Ovary (tissue), 10 donors: ENCODE results near the gene PRELID3B. TPM values are rescaled to one million over a fixed set of nuclear protein-coding genes. Genes with fewer than 3 reads are reported as not detected.

ENCODE experiments used
- DNase-seq, 5 donors: peaks; one replicate each; pipeline ENCODE4 v3.0.0-alpha.2; 2019 to 2020
- H3K27ac ChIP-seq, 2 donors: fragments of 200-600 bp; one replicate each; pipeline versions ENCODE4 v1.5.1 to v1.8.0; 2019 to 2022
- H3K27me3 ChIP-seq: fragments of 200-600 bp; one replicate; pipeline ENCODE4 v1.8.0; 2022
- H3K36me3 ChIP-seq: fragments of 200-600 bp; sonication (generic); one replicate; pipeline ENCODE4 v1.5.1; 2019
- H3K4me1 ChIP-seq: one replicate; pipeline ENCODE4 v1.8.1; 2013; ENCODE audit warnings: mild to moderate bottlenecking, moderate library complexity; ENCODE audit not compliant: insufficient read depth
- H3K4me3 ChIP-seq: fragments of 200-600 bp; sonication (generic); one replicate; pipeline ENCODE4 v1.5.1; 2017
- H3K9me3 ChIP-seq, 2 donors: fragments of 200-600 bp in 1 of 2; sonication (generic) in 1 of 2; one replicate each; pipeline versions ENCODE4 v1.5.1 to v1.8.1; 2013 to 2019; ENCODE audit warnings: mild to moderate bottlenecking in 1 of 2, moderate library complexity in 1 of 2
- EP300 ChIP-seq: sonication (generic); formaldehyde crosslinking; IDR thresholded peaks from one replicate; pipeline ENCODE4 v1.6.1; 2017; ENCODE audit warnings: antibody characterized with exemption
- POLR2A ChIP-seq: fragments of 450-650 bp; IDR thresholded peaks from one replicate; pipeline ENCODE4 v1.6.1; 2017; ENCODE audit warnings: antibody characterized with exemption, mild to moderate bottlenecking, moderate library complexity
- WGBS, 3 donors: extraction: QIAGEN DNeasy Blood & Tissue Kit in 1 of 3; methylation state at CpG; one replicate each; pipeline versions ENCODE4 v1.1.5 to v1.1.7; 2013 to 2017; 5-methylcytosine and 5-hydroxymethylcytosine counted together
- intact Hi-C, 4 donors: fragments of 100-400 bp; cut with DNase I; formaldehyde crosslinking; loops; one replicate each; pipeline versions ENCODE4 v1.11.0 to v1.15.1; 2022 to 2023
- long read RNA-seq, 3 donors: library from polyadenylated mRNA in 2 of 3; unstranded in 2 of 3; transcript quantifications; one replicate each; pipeline ENCODE4 v2.0.0 and lab custom pipeline, GENCODE V29; 2021 to 2026
- polyA plus RNA-seq, 2 donors: library from polyadenylated mRNA; stranded (reverse); fragments of 200-250 nt in 1 of 2; fragments of 350-450 nt in 1 of 2; fragmentation: Illumina TruSeq in 1 of 2; extraction: RNeasy Lipid Tissue Mini Kit (QIAGEN cat#74804) in 1 of 2; gene quantifications; one replicate each; pipeline ENCODE4 v1.2.3, GENCODE V29; 2013 to 2014
- total RNA-seq, 7 donors: library from RNA; depleted of rRNA in 2 of 7; stranded (reverse); fragments of >200 nt in 2 of 7; fragmentation: NEBNext Ultra II Directional in 3 of 7; extraction: Animal tissue kit (Norgen Biotek cat#: 25700) in 3 of 7; gene quantifications; one replicate each; pipeline versions ENCODE4 v1.1.0 to v1.2.4, GENCODE V29; 2016 to 2023
- TF ChIP-seq, protein P1 (sequence below), 3 donors: fragments of 450-650 bp in 2 of 3; fragments of 200-600 bp in 1 of 3; IDR thresholded peaks; one replicate each; pipeline versions ENCODE4 v1.5.1 to v1.8.0; 2016 to 2022; ENCODE audit warnings: antibody characterized with exemption in 3 of 3, mild to moderate bottlenecking in 1 of 3
- donor health status: DM: no; HTN: no; CAD: no; lungs with moderate emphysema.
- donor health status: DM: no; HTN: no; CAD: no.
- donor health status: Bipolar disorder and iron deficiency.
- donor health status: DM: yes; HTN: yes; CAD: no.
- donor health status: DM: no; HTN: no; CAD: no.
- donor health status: DM: yes; HTN: yes; CAD: no.

Gene PRELID3B
- total RNA-seq (10 to 100 TPM; 21.9 to 40.8 (median 31.4) TPM), polyA plus RNA-seq (10 to 100 TPM; 16.8 to 25.1 TPM)
- long read RNA-seq, donor 1, transcript PRELID3B-201 (6 exons, 2,626 nt): major isoform, 70 of 85 reads
- long read RNA-seq, donor 1, partial matches to known transcripts: 10 of 85 reads
- long read RNA-seq, donor 1, other reads (novel, unspliced or antisense): 4 of 85 reads
- long read RNA-seq, donor 2, transcript PRELID3B-201 (6 exons, 2,626 nt): major isoform, 29 of 39 reads
- long read RNA-seq, donor 2, partial matches to known transcripts: 8 of 39 reads
- long read RNA-seq, donor 2, other reads (novel, unspliced or antisense): 0 of 39 reads
- long read RNA-seq, donor 3, transcript PRELID3B-201 (6 exons, 2,626 nt): major isoform, 50 of 60 reads
- long read RNA-seq, donor 3, partial matches to known transcripts: 3 of 60 reads
- long read RNA-seq, donor 3, other reads (novel, unspliced or antisense): 3 of 60 reads

DNA sequence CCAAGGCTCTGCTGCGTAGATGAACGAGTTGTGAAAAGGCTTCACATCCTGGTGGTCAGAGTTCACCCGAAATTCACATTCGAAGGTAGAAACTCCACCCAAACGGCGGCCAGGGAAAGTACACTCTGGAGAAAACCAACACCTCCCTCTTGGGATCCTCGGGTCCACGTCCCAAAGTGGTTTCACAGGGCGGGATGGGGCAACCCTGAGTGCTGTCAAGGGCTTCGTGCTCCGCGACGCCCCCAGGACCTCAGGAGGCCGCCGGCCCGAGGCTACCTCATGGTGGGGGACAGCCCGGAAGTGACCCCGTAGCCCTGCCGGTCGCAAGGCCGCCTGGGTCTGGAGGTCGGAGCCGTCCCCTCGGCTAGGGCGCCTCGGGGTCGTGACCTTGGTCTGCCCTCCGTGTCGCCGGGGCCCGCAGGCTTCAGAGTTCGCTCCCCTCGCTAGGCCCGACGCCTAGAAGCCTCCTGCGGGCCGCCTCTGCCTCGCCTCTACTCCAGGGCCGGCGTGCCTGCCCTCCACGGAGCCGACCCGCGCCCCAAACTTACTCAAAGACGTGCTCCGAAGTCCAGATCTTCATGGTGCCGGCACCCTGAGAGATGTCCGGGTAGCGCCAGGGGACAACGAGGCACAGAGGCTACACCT lies at the start of gene PRELID3B:
Gene PRELID3B (minus strand): TSS at position 636 of the 645 bp plus-strand sequence. CDS start 56 bp downstream, at position 580.
- peak within 1 kb of the TSS; percentile 94 for H3K4me3 ChIP-seq
- no peaks in the 10 kb centered on the region for H3K27me3 ChIP-seq
- TF ChIP-seq POLR2A (peak; percentile 25), EP300 (no peak)
- no peaks in the 10 kb centered on the region for H3K36me3 ChIP-seq
- peak in 1 of 5 donors; percentile 37 for DNase-seq
- 0 to 1% (median 1%) methylated on average over 30 to 50 of the region's 50 CpGs for WGBS, 3 donors
- intact Hi-C loops: loop anchor here in 2 of 4 donors (5.0 to 10.0 kb wide), 3 partner anchors 65 to 167 kb away; no protein-coding TSS in a partner anchor
- no peaks in the 10 kb centered on the region for H3K9me3 ChIP-seq
- peaks cover 8% of the 10 kb centered on the region for H3K4me1 ChIP-seq
- peak within 1 kb of the TSS in 1 of 2 donors; percentile 69 for H3K27ac ChIP-seq

- Histone ChIP-seq H3K4me1 (no peaks in the 10 kb centered on the region), H3K27ac (no peak overlapping the region), H3K4me3 (no peak overlapping the region), H3K9me3 (peaks cover 0 to 3% of the 10 kb centered on the region in 2 donors), H3K27me3 (no peaks in the 10 kb centered on the region), H3K36me3 (no peaks in the 10 kb centered on the region)
- TF ChIP-seq, protein P1, sequence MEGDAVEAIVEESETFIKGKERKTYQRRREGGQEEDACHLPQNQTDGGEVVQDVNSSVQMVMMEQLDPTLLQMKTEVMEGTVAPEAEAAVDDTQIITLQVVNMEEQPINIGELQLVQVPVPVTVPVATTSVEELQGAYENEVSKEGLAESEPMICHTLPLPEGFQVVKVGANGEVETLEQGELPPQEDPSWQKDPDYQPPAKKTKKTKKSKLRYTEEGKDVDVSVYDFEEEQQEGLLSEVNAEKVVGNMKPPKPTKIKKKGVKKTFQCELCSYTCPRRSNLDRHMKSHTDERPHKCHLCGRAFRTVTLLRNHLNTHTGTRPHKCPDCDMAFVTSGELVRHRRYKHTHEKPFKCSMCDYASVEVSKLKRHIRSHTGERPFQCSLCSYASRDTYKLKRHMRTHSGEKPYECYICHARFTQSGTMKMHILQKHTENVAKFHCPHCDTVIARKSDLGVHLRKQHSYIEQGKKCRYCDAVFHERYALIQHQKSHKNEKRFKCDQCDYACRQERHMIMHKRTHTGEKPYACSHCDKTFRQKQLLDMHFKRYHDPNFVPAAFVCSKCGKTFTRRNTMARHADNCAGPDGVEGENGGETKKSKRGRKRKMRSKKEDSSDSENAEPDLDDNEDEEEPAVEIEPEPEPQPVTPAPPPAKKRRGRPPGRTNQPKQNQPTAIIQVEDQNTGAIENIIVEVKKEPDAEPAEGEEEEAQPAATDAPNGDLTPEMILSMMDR (IDR thresholded peaks at IDR 0.05): peak in 1 of 3 donors; percentile 22
- no peak for TF ChIP-seq POLR2A
- intact Hi-C loops: loop anchor here in 1 of 4 donors (5.0 kb wide), 1 partner anchor 134 kb away; no protein-coding TSS in a partner anchor
- 5 to 10% (median 6%) methylated on average over 5 of the region's 5 CpGs for WGBS, 3 donors
- peak; percentile 15 to 71 (median 49) for DNase-seq
Measured at GRCh38 chr20:59087829-59088433, 45.3 kb upstream of the PRELID3B start.

DNA sequence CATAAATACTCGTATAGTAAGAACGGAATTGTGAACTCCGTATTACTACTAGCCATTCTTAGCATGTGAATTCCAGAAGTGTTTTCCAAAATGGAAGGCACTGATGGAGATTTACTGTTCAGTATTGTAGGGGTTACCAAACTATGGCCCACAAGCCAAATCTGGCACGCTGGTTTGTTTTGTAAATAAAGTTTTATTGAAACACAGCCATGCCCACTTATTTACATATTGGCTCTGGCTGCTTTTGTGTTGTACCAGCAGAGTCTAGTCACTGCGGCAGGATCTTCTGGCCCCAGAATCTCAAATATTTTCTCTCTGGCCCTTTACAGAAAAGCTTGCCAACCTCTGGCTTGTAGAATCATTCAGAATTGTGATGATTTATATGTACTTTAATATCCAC lies 44.3 kb upstream of the PRELID3B start:
- no peak overlapping the region for H3K27ac ChIP-seq
- peaks cover 0 to 3% of the 10 kb centered on the region in 2 donors for H3K9me3 ChIP-seq
- WGBS, 3 donors: 71 to 85% (median 78%) methylated on average over 5 of the region's 5 CpGs
- intact Hi-C loops: loop anchor here in 1 of 4 donors (5.0 kb wide), 1 partner anchor 135 kb away; no protein-coding TSS in a partner anchor
- TF ChIP-seq, protein P1 (IDR thresholded peaks at IDR 0.05): no peak
- TF ChIP-seq POLR2A (no peak), EP300 (no peak)
- no peaks in the 10 kb centered on the region for H3K27me3 ChIP-seq
- no peak for DNase-seq
- H3K36me3 ChIP-seq: no peaks in the 10 kb centered on the region
- H3K4me3 ChIP-seq: no peak overlapping the region
- H3K4me1 ChIP-seq: no peaks in the 10 kb centered on the region

GRCh38 chr20:59084041-59084850 lies 41.7 kb upstream of the PRELID3B start:
- Histone ChIP-seq H3K27me3 (no peaks in the 10 kb centered on the region), H3K4me1 (no peaks in the 10 kb centered on the region), H3K36me3 (no peaks in the 10 kb centered on the region), H3K4me3 (no peak overlapping the region), H3K9me3 (peaks cover 0 to 3% of the 10 kb centered on the region in 2 donors), H3K27ac (no peak overlapping the region)
- TF ChIP-seq, protein P1 (IDR thresholded peaks at IDR 0.05): no peak
- TF ChIP-seq POLR2A (no peak), EP300 (no peak)
- intact Hi-C loops: no loop called here
- 30 to 41% (median 32%) methylated on average over 9 of the region's 9 CpGs for WGBS, 3 donors
- peak in 1 of 5 donors; percentile 18 for DNase-seq
